Testis (tissue), 2 donors: ENCODE data around the gene ETFDH.

ENCODE experiments used
- CTCF ChIP-seq, 3 experiments: fragments of 450-650 bp in 2 of 3; fragments of 200-600 bp in 1 of 3; sonication (generic) in 1 of 3; IDR thresholded peaks; one replicate each; pipeline ENCODE4 v1.5.1; 2016 to 2019; ENCODE audit warnings: antibody characterized with exemption in 3 of 3, mild to moderate bottlenecking in 2 of 3, moderate library complexity in 1 of 3
- POLR2A ChIP-seq: fragments of 450-650 bp; IDR thresholded peaks from one replicate; pipeline ENCODE4 v1.6.1; 2017; ENCODE audit warnings: antibody characterized with exemption, mild to moderate bottlenecking, moderate library complexity

- TF ChIP-seq CTCF (IDR thresholded peaks at IDR 0.05) (peak; percentile 60 to 76 (median 67)), POLR2A (peak; percentile 54)
Measured at GRCh38 chr4:158671915-158672806, at the start of gene ETFDH.
